K562 (cell line): ENCODE measurements around the gene MAPK8IP1. TPM values are rescaled to one million over a fixed set of nuclear protein-coding genes. Genes with fewer than 3 reads are reported as not detected.

Experiments
- ATAC-seq: fragments of 200-7000 bp; cut with Tn5 transposase; 3 replicates; pipeline ENCODE4 v1.9.1; 2020; ENCODE audit warnings: moderate library complexity
- BruUV-seq: library from RNA; stranded (reverse); fragments of 400-500 nt; replicated peaks from 2 replicates; lab custom pipeline; 2021; lab: Mats Ljungman, UMichigan
- CTCF ChIA-PET: fragments of 300-600 bp; formaldehyde crosslinking; extraction: SDS; loops from one replicate; lab custom pipeline; 2021; ENCODE audit warnings: low intra/inter-chr PET ratio; lab: Yijun Ruan, JAX
- POLR2A ChIA-PET: fragments of 300-600, 350-650 bp; sonication (Branson Sonifier 250); formaldehyde crosslinking; extraction: SDS; loops from one replicate; lab custom pipeline; 2021; ENCODE audit warnings: antibody characterized with exemption, inconsistent platforms; lab: Yijun Ruan, JAX
- DNase-seq, 4 experiments: peaks; one replicate each; pipeline versions ENCODE4 v3.0.0 to v3.0.0-alpha.2; 2011 to 2018; ENCODE audit warnings: low spot score in 3 of 4, mixed read lengths in 3 of 4; ENCODE audit errors: extremely low read depth in 1 of 4
- FAIRE-seq: peaks from 2 replicates; lab custom pipeline; 2011; peaks lifted over from hg19 to GRCh38; lab: Jason Lieb, UNC
- H2AFZ ChIP-seq: 2 replicates; pipeline ENCODE4 v1.6.0; 2011; ENCODE audit warnings: low read depth, low read length, control low read depth, inconsistent platforms
- H3K27ac ChIP-seq: fragments of 200-600 bp; 3 replicates; pipeline ENCODE4 v1.8.0; 2011; ENCODE audit warnings: low read depth, mild to moderate bottlenecking, control low read depth, inconsistent platforms, low read length, moderate library complexity, mixed read lengths; ENCODE audit errors: extremely low read depth
- H3K27me3 ChIP-seq, 2 experiments: fragments of 300-600 bp in 1 of 2; 2 replicates in 1 of 2; 3 replicates in 1 of 2; pipeline versions ENCODE4 v1.6.0 to v1.8.0; 2011; ENCODE audit warnings: inconsistent platforms in 2 of 2, low read length in 2 of 2, mild to moderate bottlenecking in 1 of 2, mixed read lengths in 1 of 2, moderate library complexity in 1 of 2; ENCODE audit not compliant: control insufficient read depth in 2 of 2, insufficient read depth in 2 of 2
- H3K36me3 ChIP-seq: fragments of 300-600 bp; 3 replicates; pipeline ENCODE4 v1.8.0; 2011; ENCODE audit warnings: mild to moderate bottlenecking, low read length, inconsistent platforms; ENCODE audit not compliant: control insufficient read depth, insufficient read depth
- H3K4me1 ChIP-seq, 2 experiments: fragments of 200-600 bp in 1 of 2; replicated peaks in 1 of 2; 2 replicates in 1 of 2; 3 replicates in 1 of 2; pipeline versions ENCODE4 v1.5.1 to v1.8.0; 2011; ENCODE audit warnings: inconsistent platforms in 2 of 2, low read length in 2 of 2, mild to moderate bottlenecking in 1 of 2, mixed read lengths in 1 of 2, moderate library complexity in 1 of 2; ENCODE audit not compliant: control insufficient read depth in 2 of 2, insufficient read depth in 2 of 2
- H3K4me2 ChIP-seq: 2 replicates; pipeline ENCODE4 v1.6.1; 2011; ENCODE audit warnings: low read length, control low read depth, inconsistent platforms, mixed read lengths; ENCODE audit not compliant: insufficient read depth
- H3K4me3 ChIP-seq: fragments of 200-600 bp; sonication (generic), shearing (Covaris generic); 2 replicates; pipeline ENCODE4 v1.5.1; 2016; ENCODE audit warnings: control low read depth, inconsistent platforms
- H3K79me2 ChIP-seq: fragments of 200-600 bp; 3 replicates; pipeline ENCODE4 v1.8.0; 2011; ENCODE audit warnings: low read length, inconsistent platforms; ENCODE audit not compliant: control insufficient read depth, insufficient read depth
- H3K9ac ChIP-seq, 2 experiments: 2 replicates each; pipeline versions ENCODE4 v1.6.0 to v1.6.1; 2011; ENCODE audit warnings: low read depth in 2 of 2, low read length in 2 of 2, control low read depth in 1 of 2, inconsistent platforms in 1 of 2, mild to moderate bottlenecking in 1 of 2, mixed read lengths in 1 of 2; ENCODE audit not compliant: insufficient read depth in 1 of 2
- H3K9me1 ChIP-seq: one replicate; pipeline ENCODE4 v1.6.0; 2011; ENCODE audit warnings: inconsistent platforms, mild to moderate bottlenecking, low read length, moderate library complexity; ENCODE audit not compliant: control insufficient read depth, insufficient read depth
- H3K9me3 ChIP-seq: replicated peaks from 2 replicates; pipeline ENCODE4 v1.5.1; 2011; ENCODE audit warnings: low read depth, low read length, inconsistent platforms; ENCODE audit not compliant: control insufficient read depth, insufficient read depth
- H4K20me1 ChIP-seq: replicated peaks from 2 replicates; pipeline ENCODE4 v1.6.1; 2011; ENCODE audit warnings: low read length, inconsistent platforms, mixed read lengths; ENCODE audit not compliant: control insufficient read depth, insufficient read depth
- BCOR ChIP-seq: fragments of 450-650 bp; IDR thresholded peaks from 2 replicates; pipeline ENCODE4 v1.6.1; 2016
- RBM25 ChIP-seq: fragments of 200-400 bp; formaldehyde crosslinking; IDR thresholded peaks from 2 replicates; pipeline ENCODE4 v1.6.1; 2018; ENCODE audit warnings: low read length, low read depth, moderate library complexity; ENCODE audit not compliant: severe bottlenecking
- SREBF1 ChIP-seq: fragments of 150-350 bp; IDR thresholded peaks from 2 replicates; pipeline ENCODE4 v1.6.1; 2014; ENCODE audit warnings: antibody characterized with exemption, low read depth, low read length, borderline replicate concordance
- ZNF316 ChIP-seq: fragments of 450-650 bp; IDR thresholded peaks from 2 replicates; pipeline ENCODE4 v1.6.1; 2016
- WGBS: fragments of 100-300 bp; shearing (Covaris generic); methylation state at CpG from one replicate; pipeline ENCODE4 v1.1.6; 2016; ENCODE audit warnings: low coverage, mixed read lengths; ENCODE audit not compliant: insufficient coverage; ENCODE audit errors: missing lambda C conversion rate; 5-methylcytosine and 5-hydroxymethylcytosine counted together
- in situ Hi-C: fragments of 300-500 bp; cut with MboI; formaldehyde crosslinking; loops from 4 replicates; pipeline ENCODE4 v1.15.0; 2018; ENCODE audit warnings: inconsistent platforms, mixed read lengths
- intact Hi-C: fragments of 100-400 bp; cut with micrococcal nuclease; formaldehyde crosslinking; loops from 2 replicates; pipeline ENCODE4 v1.14.2; 2022
- polyA plus RNA-seq, 8 experiments: library from polyadenylated mRNA; depleted of rRNA in 4 of 8; stranded (reverse) in 5 of 8; unstranded in 3 of 8; fragments of >200 nt; fragmentation: Nextera tagmentation in 2 of 8; fragmentation: Illumina TruSeq in 1 of 8; extraction: Ambion mirVana in 2 of 8; extraction: Trizol in 1 of 8; gene quantifications; 2 replicates each; pipeline versions ENCODE4 v1.2.1 to v1.2.3, GENCODE V29; 2011 to 2014; ENCODE audit warnings: inconsistent platforms in 1 of 8, missing spikeins in 1 of 8
- total RNA-seq, 7 experiments: library from RNA; depleted of rRNA in 6 of 7; stranded (reverse); fragments of >200 nt in 6 of 7; fragmentation: Illumina TruSeq in 2 of 7; extraction: Trizol in 2 of 7; gene quantifications; 2 replicates each; pipeline versions ENCODE4 v1.2.1 to v1.2.3, GENCODE V29; 2011 to 2021; ENCODE audit warnings: low replicate concordance in 1 of 7

The MAPK8IP1 gene
- total and polyA plus RNA-seq, 9 of the 15 experiments (the other 6 are each of a cell fraction or from before 2014, with no cell fraction given), result 0.13 to 6.9 (median 2.5) TPM

- BruUV-seq, result no TSS peak
- Histone ChIP-seq H3K27ac (no peak overlapping the region), H3K9me3 (no peaks in the 10 kb centered on the region), H4K20me1 (peaks cover 20% of the 10 kb centered on the region), H3K4me2 (no peak overlapping the region), H2AFZ (no peak overlapping the region; the same call in 1 of the 2 replicates), H3K9ac (no peak overlapping the region), H3K9me1 (no peaks in the 10 kb centered on the region), H3K27me3 (no peaks in the 10 kb centered on the region), H3K4me3 (no peak overlapping the region), H3K36me3 (peaks cover 7% of the 10 kb centered on the region; the same call in 1 of the 3 replicates), H3K4me1 (peaks cover 14 to 21% of the 10 kb centered on the region in 2 experiments), H3K79me2 (peaks cover 26% of the 10 kb centered on the region)
- WGBS, result 68% methylated on average over 3 of the region's 3 CpGs
- FAIRE-seq (no peak), DNase-seq (no peak), ATAC-seq (no peak)
- in situ Hi-C loops, result no loop called here
- TF ChIP-seq BCOR (peak; percentile 59; the same call in 1 of the 2 replicates), ZNF316 (peak; percentile 41), SREBF1 (no peak), RBM25 (peak; percentile 71)
- ChIA-PET POLR2A (interaction anchor here (1.3 kb wide), 1 partner anchor 18 kb away, joined by 3 read pairs; no protein-coding TSS in a partner anchor), CTCF (no interaction called here)
- intact Hi-C loops, result loop anchor here (5.0 kb wide), 1 partner anchor 38 kb away; the partner anchor contains the start of gene SLC35C1
Measured at GRCh38 chr11:45844822-45845578, 40.5 kb upstream of the MAPK8IP1 start.
